Kidney (tissue), 14 donors: ENCODE data around the gene NTRK3. TPM values are rescaled to one million over a fixed set of nuclear protein-coding genes. Genes with fewer than 3 reads are reported as not detected.
"Not testable (repeated sequence)": the region's sequence is repeated elsewhere in the genome, so short reads cannot be mapped to it uniquely, and the experiment has no call there.

Source experiments
- DNase-seq, 5 donors: peaks; one replicate each; pipeline ENCODE4 v3.0.0-alpha.2; 2013 to 2020
- FAIRE-seq: peaks from 2 replicates; lab custom pipeline; 2012; peaks lifted over from hg19 to GRCh38; lab: Jason Lieb, UNC
- H3K27ac ChIP-seq, 2 donors: one replicate each; pipeline ENCODE4 v1.7.0; 2013; ENCODE audit warnings: low read depth in 2 of 2, low read length in 2 of 2, inconsistent platforms in 1 of 2
- H3K27me3 ChIP-seq: one replicate; pipeline ENCODE4 v1.7.1; 2013; ENCODE audit warnings: low read length, inconsistent platforms; ENCODE audit not compliant: control insufficient read depth, insufficient read depth
- H3K36me3 ChIP-seq, 3 donors: one replicate each; pipeline versions ENCODE4 v1.7.0 to v1.7.1; 2013; ENCODE audit warnings: low read length in 3 of 3, control low read depth in 1 of 3, inconsistent platforms in 1 of 3; ENCODE audit not compliant: insufficient read depth in 3 of 3, control insufficient read depth in 2 of 3
- H3K4me1 ChIP-seq, 3 donors: one replicate each; pipeline versions ENCODE4 v1.7.0 to v1.7.1; 2013; ENCODE audit warnings: low read length in 3 of 3, inconsistent platforms in 1 of 3, low read depth in 1 of 3; ENCODE audit not compliant: control insufficient read depth in 2 of 3, insufficient read depth in 2 of 3
- H3K4me3 ChIP-seq, 3 donors: one replicate each; pipeline versions ENCODE4 v1.7.0 to v1.8.1; 2013; ENCODE audit warnings: low read length in 3 of 3, control low read depth in 1 of 3, inconsistent platforms in 1 of 3
- H3K9ac ChIP-seq, 3 donors: one replicate each; pipeline versions ENCODE4 v1.7.0 to v1.7.1; 2013; ENCODE audit warnings: low read length in 3 of 3, control low read depth in 1 of 3, inconsistent platforms in 1 of 3
- H3K9me3 ChIP-seq, 3 donors: one replicate each; pipeline versions ENCODE4 v1.7.0 to v1.7.1; 2013; ENCODE audit warnings: low read length in 3 of 3, control low read depth in 1 of 3, inconsistent platforms in 1 of 3; ENCODE audit not compliant: control insufficient read depth in 2 of 3, insufficient read depth in 1 of 3
- intact Hi-C: fragments of 100-400 bp; cut with DNase I; formaldehyde crosslinking; loops from one replicate; pipeline ENCODE4 v1.11.1; 2022
- polyA plus RNA-seq: library from polyadenylated mRNA; stranded (reverse); fragments of 350-450 nt; fragmentation: Illumina TruSeq; extraction: RNeasy Lipid Tissue Mini Kit (QIAGEN cat#74804); gene quantifications from one replicate; pipeline ENCODE4 v1.2.3, GENCODE V29; 2014; ENCODE audit warnings: low read depth, low replicate concordance; ENCODE audit not compliant: insufficient read depth
- total RNA-seq: library from RNA; stranded (reverse); fragmentation: NEBNext Ultra II Directional; extraction: Animal tissue kit (Norgen Biotek cat#: 25700); gene quantifications from one replicate; pipeline ENCODE4 v1.2.1, GENCODE V29; 2021
- TF ChIP-seq, protein P1 (sequence below): IDR thresholded peaks from 3 replicates; pipeline ENCODE4 v1.5.1; 2012; ENCODE audit warnings: mild to moderate bottlenecking, moderate library complexity, borderline replicate concordance; ENCODE audit not compliant: insufficient read depth; ENCODE audit errors: extremely low read depth
- donor health status: control.
- donor health status: control.
- donor health status: control.
- donor health status: control.
- donor health status: control.
- donor health status: DM: yes; HTN: yes; CAD: no.
- donor health status: Normal renal cell carcinoma (clear cell type).

The NTRK3 gene
- total and polyA plus RNA-seq, 2 donors from 2014 or later = 8.9 to 25.5 TPM

DNA sequence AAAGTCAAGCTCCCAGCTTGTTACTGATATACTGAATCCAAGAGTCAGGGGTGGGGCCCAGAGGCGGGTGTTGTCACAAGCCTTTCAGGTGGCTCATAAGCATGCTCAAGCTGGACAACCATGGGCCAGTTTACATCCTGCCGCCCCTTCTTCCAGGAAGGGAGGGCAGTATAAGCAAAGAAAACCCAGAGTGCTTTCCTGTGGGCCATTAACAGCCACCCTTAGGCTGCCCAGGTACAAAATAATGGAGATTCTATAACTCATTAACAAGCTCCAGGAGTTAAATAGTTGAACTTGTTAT lies 183.2 kb downstream of the NTRK3 start:
- Histone ChIP-seq H3K9me3 (no peaks in the 10 kb centered on the region), H3K27me3 (no peaks in the 10 kb centered on the region), H3K9ac (no peak overlapping the region), H3K4me1 (no peaks in the 10 kb centered on the region), H3K4me3 (no peak overlapping the region), H3K36me3 (no peaks in the 10 kb centered on the region), H3K27ac (no peak overlapping the region)
- FAIRE-seq = no peak
- DNase-seq = peak; percentile 65 to 87 (median 70)
- intact Hi-C loops = no loop called here
- TF ChIP-seq, protein P1, sequence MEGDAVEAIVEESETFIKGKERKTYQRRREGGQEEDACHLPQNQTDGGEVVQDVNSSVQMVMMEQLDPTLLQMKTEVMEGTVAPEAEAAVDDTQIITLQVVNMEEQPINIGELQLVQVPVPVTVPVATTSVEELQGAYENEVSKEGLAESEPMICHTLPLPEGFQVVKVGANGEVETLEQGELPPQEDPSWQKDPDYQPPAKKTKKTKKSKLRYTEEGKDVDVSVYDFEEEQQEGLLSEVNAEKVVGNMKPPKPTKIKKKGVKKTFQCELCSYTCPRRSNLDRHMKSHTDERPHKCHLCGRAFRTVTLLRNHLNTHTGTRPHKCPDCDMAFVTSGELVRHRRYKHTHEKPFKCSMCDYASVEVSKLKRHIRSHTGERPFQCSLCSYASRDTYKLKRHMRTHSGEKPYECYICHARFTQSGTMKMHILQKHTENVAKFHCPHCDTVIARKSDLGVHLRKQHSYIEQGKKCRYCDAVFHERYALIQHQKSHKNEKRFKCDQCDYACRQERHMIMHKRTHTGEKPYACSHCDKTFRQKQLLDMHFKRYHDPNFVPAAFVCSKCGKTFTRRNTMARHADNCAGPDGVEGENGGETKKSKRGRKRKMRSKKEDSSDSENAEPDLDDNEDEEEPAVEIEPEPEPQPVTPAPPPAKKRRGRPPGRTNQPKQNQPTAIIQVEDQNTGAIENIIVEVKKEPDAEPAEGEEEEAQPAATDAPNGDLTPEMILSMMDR = no peak

DNA sequence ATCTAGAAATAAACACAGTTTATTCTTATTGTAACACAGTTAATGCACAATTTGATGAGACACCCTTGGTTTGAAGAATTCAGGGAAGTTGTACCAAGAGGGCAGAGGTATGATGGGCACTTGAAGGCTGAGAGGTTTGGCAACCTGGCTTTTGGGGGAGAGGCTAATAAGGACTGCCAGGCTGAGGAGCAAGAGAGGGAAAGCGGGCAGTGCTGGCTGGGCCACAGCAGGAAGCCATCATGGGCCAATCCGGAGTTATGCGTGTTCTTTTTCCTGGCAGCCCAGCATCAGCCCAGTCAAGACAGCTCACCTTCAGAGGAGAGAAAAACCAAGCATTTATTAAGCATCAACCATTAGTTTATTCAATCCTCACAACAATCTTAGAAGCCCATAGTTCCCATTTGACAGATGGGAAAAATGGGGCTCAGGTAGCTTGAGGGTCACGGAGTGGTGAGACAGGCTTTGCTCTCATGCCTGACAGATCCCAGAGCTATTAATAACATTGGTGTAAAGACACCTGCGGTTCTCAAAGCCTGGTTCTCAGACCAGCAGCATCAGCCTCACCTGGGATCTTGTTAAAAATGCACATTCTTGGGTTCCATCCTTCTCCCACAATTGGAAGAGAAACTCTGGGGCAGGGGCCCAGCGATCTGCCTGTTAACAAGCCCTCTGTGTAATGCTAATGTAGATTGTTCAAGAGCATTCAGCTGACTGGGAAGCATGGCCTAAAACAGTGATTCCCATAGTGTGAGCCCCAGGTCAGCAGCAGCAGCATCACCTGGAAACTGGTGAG lies 183.7 kb downstream of the NTRK3 start:
- Histone ChIP-seq H3K4me1 (no peaks in the 10 kb centered on the region), H3K9ac (no peak overlapping the region), H3K9me3 (no peaks in the 10 kb centered on the region), H3K36me3 (no peaks in the 10 kb centered on the region), H3K4me3 (no peak overlapping the region), H3K27ac (no peak overlapping the region), H3K27me3 (no peaks in the 10 kb centered on the region)
- TF ChIP-seq, protein P1 = no peak
- DNase-seq (no peak), FAIRE-seq (no peak)
- intact Hi-C loops = no loop called here

DNA sequence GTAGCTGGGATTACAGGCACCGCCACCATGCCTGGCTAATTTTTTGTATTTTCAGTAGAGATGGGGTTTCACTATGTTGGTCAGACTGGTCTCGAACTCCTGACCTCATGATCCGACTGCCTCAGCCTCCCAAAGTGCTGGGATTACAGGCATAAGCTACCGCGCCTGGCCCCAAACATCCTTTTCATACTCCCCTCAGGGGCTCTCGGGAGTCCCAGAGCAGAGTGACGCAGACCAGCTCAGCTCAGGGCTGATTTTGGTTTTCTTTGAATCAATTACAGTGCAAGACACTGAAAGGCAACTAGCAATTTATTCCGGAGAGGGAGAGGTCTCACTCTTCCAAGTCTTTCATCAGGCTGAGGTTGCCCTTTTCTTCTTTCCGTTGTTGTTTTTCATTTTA lies 184.4 kb downstream of the NTRK3 start:
- DNase-seq, intact Hi-C loops, FAIRE-seq, H3K9me3 ChIP-seq, H3K27ac ChIP-seq, H3K27me3 ChIP-seq, H3K36me3 ChIP-seq, H3K4me3 ChIP-seq, H3K9ac ChIP-seq, H3K4me1 ChIP-seq: not testable (repeated sequence)

DNA sequence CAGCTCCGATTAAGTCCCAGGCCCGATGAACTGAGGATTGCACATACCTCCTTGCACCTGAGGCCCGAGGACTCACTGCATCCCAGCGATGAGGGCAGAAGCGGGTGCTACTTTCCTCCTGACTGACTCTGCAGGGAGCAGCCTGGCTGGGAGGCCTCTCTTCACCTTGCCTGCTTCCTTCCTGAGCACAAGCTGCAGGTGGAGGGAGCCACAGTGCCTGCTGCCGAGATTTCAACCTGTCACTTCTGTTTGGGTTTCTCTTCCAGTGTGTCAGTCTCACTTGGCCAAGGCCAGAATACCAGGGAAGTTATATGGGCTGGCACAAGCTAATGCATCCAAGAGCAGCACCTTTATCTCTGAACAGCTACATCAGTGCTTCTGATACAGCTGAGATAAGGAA lies 185.4 kb downstream of the NTRK3 start:
- no peaks in the 10 kb centered on the region for H3K27me3 ChIP-seq
- no peak overlapping the region for H3K4me3 ChIP-seq
- FAIRE-seq (no peak), DNase-seq (no peak)
- no peaks in the 10 kb centered on the region for H3K9me3 ChIP-seq
- no peaks in the 10 kb centered on the region for H3K36me3 ChIP-seq
- H3K27ac ChIP-seq = no peak overlapping the region
- intact Hi-C loops = no loop called here
- H3K4me1 ChIP-seq = no peaks in the 10 kb centered on the region
- no peak overlapping the region for H3K9ac ChIP-seq
- TF ChIP-seq, protein P1 = no peak
